ENCODE measurements around the gene KBTBD8. TPM values are rescaled to one million over a fixed set of nuclear protein-coding genes. Genes with fewer than 3 reads are reported as not detected.

KBTBD8 gene
- 3.6 and 4.2 TPM in 2 replicates for total RNA-seq (2014; rRNA removed; shearing (Covaris generic))
- 2.7 and 3.5 TPM in 2 replicates for polyA plus RNA-seq (2015; cell fraction: cytosol; rRNA removed)
- polyA plus RNA-seq (2015; cell fraction: nucleus; rRNA removed) = 6.9 and 7.5 TPM in 2 replicates

GRCh38 chr3:66998113-66998903 lies at the start of gene KBTBD8:
Gene KBTBD8, plus strand, starts transcription at chr3:66998307. Its CDS starts 49 bp downstream, at chr3:66998356.
- peak; percentile 99 for DNase-seq (ENCODE audit: low read depth)

GRCh38 chr3:66948838-66949237 lies 49.3 kb upstream of the KBTBD8 start:
- no peak for DNase-seq (ENCODE audit: low read depth)

GRCh38 chr3:66949898-66950297 lies 48.2 kb upstream of the KBTBD8 start:
- no peak for DNase-seq (ENCODE audit: low read depth)

- DNase-seq (ENCODE audit: low read depth) = no peak
Measured at GRCh38 chr3:66952357-66952756, 45.8 kb upstream of the KBTBD8 start.

GRCh38 chr3:66953934-66954445 lies 44.1 kb upstream of the KBTBD8 start:
- no peak for DNase-seq (ENCODE audit: low read depth)

- DNase-seq (ENCODE audit: low read depth) = no peak
Measured at GRCh38 chr3:66956742-66957141, 41.4 kb upstream of the KBTBD8 start.

GRCh38 chr3:66957367-66957766 lies 40.7 kb upstream of the KBTBD8 start:
- DNase-seq (ENCODE audit: low read depth) = no peak

- no peak for DNase-seq (ENCODE audit: low read depth)
Measured at GRCh38 chr3:66958067-66958466, 40.0 kb upstream of the KBTBD8 start.

GRCh38 chr3:66962664-66963063 lies 35.4 kb upstream of the KBTBD8 start:
- DNase-seq (ENCODE audit: low read depth) = no peak

- no peak for DNase-seq (ENCODE audit: low read depth)
Measured at GRCh38 chr3:66971245-66971644, 26.9 kb upstream of the KBTBD8 start.

- peak; percentile 65 for DNase-seq (ENCODE audit: low read depth)
Measured at GRCh38 chr3:66971891-66972551, 26.1 kb upstream of the KBTBD8 start.

- DNase-seq (ENCODE audit: low read depth) = no peak
Measured at GRCh38 chr3:66980791-66981190, 17.3 kb upstream of the KBTBD8 start.

GRCh38 chr3:66983101-66983500 lies 15.0 kb upstream of the KBTBD8 start:
- no peak for DNase-seq (ENCODE audit: low read depth)

GRCh38 chr3:66985336-66985920 lies 12.7 kb upstream of the KBTBD8 start:
- no peak for DNase-seq (ENCODE audit: low read depth)

- no peak for DNase-seq (ENCODE audit: low read depth)
Measured at GRCh38 chr3:66986406-66986805, 11.7 kb upstream of the KBTBD8 start.

GRCh38 chr3:66989241-66989640 lies 8.9 kb upstream of the KBTBD8 start:
- DNase-seq (ENCODE audit: low read depth) = no peak

GRCh38 chr3:66989860-66990696 lies 8.0 kb upstream of the KBTBD8 start:
- peak; percentile 29 for DNase-seq (ENCODE audit: low read depth)

- peak; percentile 76 for DNase-seq (ENCODE audit: low read depth)
Measured at GRCh38 chr3:66991459-66991858, 6.6 kb upstream of the KBTBD8 start.

GRCh38 chr3:66993082-66993481 lies 5.0 kb upstream of the KBTBD8 start:
- no peak for DNase-seq (ENCODE audit: low read depth)

- DNase-seq (ENCODE audit: low read depth) = no peak
Measured at GRCh38 chr3:66994588-66994987, 3.5 kb upstream of the KBTBD8 start.

- no peak for DNase-seq (ENCODE audit: low read depth)
Measured at GRCh38 chr3:66996696-66997095, 1.4 kb upstream of the KBTBD8 start.

Measured in HT1080 (cell line).